CD4-positive, alpha-beta memory T cell (primary cell): ENCODE measurements around the gene GP1BB. TPM values are rescaled to one million over a fixed set of nuclear protein-coding genes. Genes with fewer than 3 reads are reported as not detected.
"Not testable (repeated sequence)": the region's sequence is repeated elsewhere in the genome, so short reads cannot be mapped to it uniquely, and the experiment has no call there.

Source experiments
- CTCF ChIA-PET: fragments of 350-600 bp; sonication (Branson Sonifier 250); formaldehyde crosslinking; loops from one replicate; lab custom pipeline; 2021; ENCODE audit warnings: inconsistent platforms; ENCODE audit not compliant: partially characterized antibody; lab: Charles Lee
- POLR2A ChIA-PET: fragments of 350-600 bp; sonication (Branson Sonifier 250); formaldehyde crosslinking; loops from one replicate; lab custom pipeline; 2021; ENCODE audit not compliant: partially characterized antibody; lab: Charles Lee
- DNase-seq, 5 donors: peaks; one replicate each; pipeline versions ENCODE4 v3.0.0 to v3.0.0-alpha.2; 2020 to 2022; ENCODE audit warnings: mixed read lengths in 1 of 5
- H3K27ac ChIP-seq: one replicate; pipeline ENCODE4 v1.7.0; 2013; ENCODE audit warnings: low read depth, low read length
- H3K27me3 ChIP-seq: 2 replicates; pipeline ENCODE4 v1.7.0; 2013; ENCODE audit warnings: mild to moderate bottlenecking, low read length, moderate library complexity; ENCODE audit not compliant: insufficient read depth
- H3K36me3 ChIP-seq: 2 replicates; pipeline ENCODE4 v1.7.0; 2013; ENCODE audit warnings: mild to moderate bottlenecking, low read length, moderate library complexity; ENCODE audit not compliant: insufficient read depth
- H3K4me1 ChIP-seq: 2 replicates; pipeline ENCODE4 v1.7.0; 2013; ENCODE audit warnings: mild to moderate bottlenecking, low read length, moderate library complexity; ENCODE audit not compliant: insufficient read depth
- H3K4me3 ChIP-seq, 2 donors: one replicate each; pipeline ENCODE4 v1.7.0; 2013; ENCODE audit warnings: low read length in 2 of 2, mild to moderate bottlenecking in 1 of 2
- H3K9me3 ChIP-seq, 2 donors: one replicate each; pipeline ENCODE4 v1.7.0; 2013; ENCODE audit warnings: low read length in 2 of 2, control low read depth in 1 of 2; ENCODE audit not compliant: control insufficient read depth in 1 of 2
- H3K27ac Mint-ChIP-seq, 7 donors: one replicate each; pipeline ENCODE4 v1.8.0; 2020 to 2021; ENCODE audit warnings: mixed read lengths in 7 of 7, mild to moderate bottlenecking in 6 of 7, inconsistent platforms in 3 of 7, moderate library complexity in 3 of 7
- H3K27me3 Mint-ChIP-seq, 2 donors: one replicate each; pipeline ENCODE4 v1.8.0; 2020 to 2021; ENCODE audit warnings: mixed read lengths in 2 of 2
- H3K36me3 Mint-ChIP-seq, 2 donors: one replicate each; pipeline ENCODE4 v1.8.0; 2020 to 2021; ENCODE audit warnings: mixed read lengths in 2 of 2, inconsistent platforms in 1 of 2, mild to moderate bottlenecking in 1 of 2
- H3K4me1 Mint-ChIP-seq, 4 donors: one replicate each; pipeline ENCODE4 v1.8.0; 2020 to 2021; ENCODE audit warnings: mixed read lengths in 4 of 4, mild to moderate bottlenecking in 1 of 4
- H3K4me3 Mint-ChIP-seq, 8 donors: one replicate each; pipeline ENCODE4 v1.8.0; 2020 to 2021; ENCODE audit warnings: mixed read lengths in 8 of 8, mild to moderate bottlenecking in 7 of 8, moderate library complexity in 6 of 8, inconsistent platforms in 3 of 8
- H3K9me3 Mint-ChIP-seq, 8 donors: one replicate each; pipeline ENCODE4 v1.8.0; 2020 to 2021; ENCODE audit warnings: mixed read lengths in 8 of 8, mild to moderate bottlenecking in 5 of 8, inconsistent platforms in 3 of 8, moderate library complexity in 1 of 8
- intact Hi-C: fragments of 100-400 bp; cut with micrococcal nuclease; formaldehyde crosslinking; loops from one replicate; pipeline ENCODE4 v1.15.1; 2023
- polyA plus RNA-seq, 2 donors: library from polyadenylated mRNA; unstranded; fragments of 300-500 nt; fragmentation: Illumina TruSeq; gene quantifications; one replicate each; pipeline ENCODE4 v1.2.3, GENCODE V29; 2021
- total RNA-seq, 2 experiments: library from RNA; stranded (reverse); gene quantifications; one replicate each; pipeline ENCODE4 v1.2.3, GENCODE V29; 2021

The GP1BB gene
- total and polyA plus RNA-seq, 4 experiments from 2014 or later: not detected

GRCh38 chr22:19694696-19695095, 28.6 kb upstream of the GP1BB start:
- Histone ChIP-seq H3K4me3 (no peak overlapping the region), H3K27me3 (no peaks in the 10 kb centered on the region), H3K36me3 (no peaks in the 10 kb centered on the region), H3K27ac (no peak overlapping the region), H3K4me1 (no peaks in the 10 kb centered on the region), H3K9me3 (no peaks in the 10 kb centered on the region)
- no peak overlapping the region for H3K4me3 Mint-ChIP-seq
- no peaks in the 10 kb centered on the region for H3K36me3 Mint-ChIP-seq
- intact Hi-C loops: no loop called here
- peaks cover 10% of the 10 kb centered on the region in 2 donors for H3K27me3 Mint-ChIP-seq
- CTCF ChIA-PET: interaction anchor here (0.7 kb wide), 1 partner anchor 413 kb away, joined by 3 read pairs; no protein-coding TSS in a partner anchor
- no peak for DNase-seq
- no peaks in the 10 kb centered on the region for H3K4me1 Mint-ChIP-seq
- no peak overlapping the region for H3K27ac Mint-ChIP-seq
- POLR2A ChIA-PET: no interaction called here
- no peaks in the 10 kb centered on the region for H3K9me3 Mint-ChIP-seq

GRCh38 chr22:19696504-19697276, 26.6 kb upstream of the GP1BB start:
- ChIA-PET CTCF (no interaction called here), POLR2A (no interaction called here)
- DNase-seq: no peak

GRCh38 chr22:19697871-19698270, 25.5 kb upstream of the GP1BB start:
- POLR2A ChIA-PET, H3K27me3 Mint-ChIP-seq, H3K9me3 Mint-ChIP-seq, H3K4me3 ChIP-seq, intact Hi-C loops, H3K36me3 Mint-ChIP-seq, H3K9me3 ChIP-seq, H3K4me1 Mint-ChIP-seq, CTCF ChIA-PET, H3K27ac ChIP-seq, H3K4me1 ChIP-seq, H3K27me3 ChIP-seq, DNase-seq, H3K4me3 Mint-ChIP-seq, H3K27ac Mint-ChIP-seq, H3K36me3 ChIP-seq: not testable (repeated sequence)

More at GRCh38 chr22:19696504-19697276, 26.6 kb upstream of the GP1BB start:
- no peaks in the 10 kb centered on the region for H3K27me3 ChIP-seq
- Mint-ChIP-seq H3K27me3 (peaks cover 6 to 8% of the 10 kb centered on the region in 2 donors), H3K9me3 (no peaks in the 10 kb centered on the region), H3K27ac (no peak overlapping the region), H3K4me3 (no peak overlapping the region), H3K4me1 (no peaks in the 10 kb centered on the region), H3K36me3 (no peaks in the 10 kb centered on the region)
- H3K9me3 ChIP-seq: no peaks in the 10 kb centered on the region
- no peaks in the 10 kb centered on the region for H3K36me3 ChIP-seq
- no peak overlapping the region for H3K4me3 ChIP-seq
- no peak overlapping the region for H3K27ac ChIP-seq
- no peaks in the 10 kb centered on the region for H3K4me1 ChIP-seq
- intact Hi-C loops: no loop called here

GRCh38 chr22:19700790-19701419, 22.4 kb upstream of the GP1BB start:
- H3K4me1 ChIP-seq: no peaks in the 10 kb centered on the region
- H3K36me3 Mint-ChIP-seq: no peaks in the 10 kb centered on the region
- no peaks in the 10 kb centered on the region for H3K9me3 Mint-ChIP-seq
- no peaks in the 10 kb centered on the region for H3K27me3 ChIP-seq
- H3K27me3 Mint-ChIP-seq: peaks cover 4 to 8% of the 10 kb centered on the region in 2 donors
- no peaks in the 10 kb centered on the region for H3K4me1 Mint-ChIP-seq
- ChIA-PET CTCF (no interaction called here), POLR2A (no interaction called here)
- H3K27ac ChIP-seq: no peak overlapping the region
- DNase-seq: no peak
- no peak overlapping the region for H3K4me3 Mint-ChIP-seq
- peak overlapping the region in 1 of 7 donors; percentile 4 for H3K27ac Mint-ChIP-seq
- no peaks in the 10 kb centered on the region for H3K9me3 ChIP-seq
- intact Hi-C loops: no loop called here
- no peaks in the 10 kb centered on the region for H3K36me3 ChIP-seq
- H3K4me3 ChIP-seq: no peak overlapping the region

- H3K4me1 ChIP-seq: no peaks in the 10 kb centered on the region
- Mint-ChIP-seq H3K27ac (no peak overlapping the region), H3K27me3 (peaks cover 0 to 4% of the 10 kb centered on the region in 2 donors), H3K4me1 (no peaks in the 10 kb centered on the region), H3K9me3 (no peaks in the 10 kb centered on the region), H3K36me3 (no peaks in the 10 kb centered on the region), H3K4me3 (no peak overlapping the region)
- no peak overlapping the region for H3K27ac ChIP-seq
- DNase-seq: no peak
- intact Hi-C loops: no loop called here
- POLR2A ChIA-PET: no interaction called here
- H3K9me3 ChIP-seq: no peaks in the 10 kb centered on the region
- no peaks in the 10 kb centered on the region for H3K27me3 ChIP-seq
- no peak overlapping the region for H3K4me3 ChIP-seq
- CTCF ChIA-PET: no interaction called here
- H3K36me3 ChIP-seq: no peaks in the 10 kb centered on the region
Measured at GRCh38 chr22:19701420-19702145, 21.8 kb upstream of the GP1BB start.

- ChIA-PET POLR2A (no interaction called here), CTCF (no interaction called here)
- Histone ChIP-seq H3K27ac (no peak overlapping the region), H3K4me1 (no peaks in the 10 kb centered on the region), H3K36me3 (no peaks in the 10 kb centered on the region), H3K9me3 (no peaks in the 10 kb centered on the region), H3K4me3 (no peak overlapping the region), H3K27me3 (no peaks in the 10 kb centered on the region)
- H3K36me3 Mint-ChIP-seq: no peaks in the 10 kb centered on the region
- no peak overlapping the region for H3K27ac Mint-ChIP-seq
- no peaks in the 10 kb centered on the region for H3K4me1 Mint-ChIP-seq
- intact Hi-C loops: no loop called here
- H3K27me3 Mint-ChIP-seq: peaks cover 0 to 3% of the 10 kb centered on the region in 2 donors
- no peak for DNase-seq
- H3K4me3 Mint-ChIP-seq: no peak overlapping the region
- no peaks in the 10 kb centered on the region for H3K9me3 Mint-ChIP-seq
Measured at GRCh38 chr22:19703869-19704268, 19.5 kb upstream of the GP1BB start.

GRCh38 chr22:19704355-19705015, 18.9 kb upstream of the GP1BB start:
- Histone ChIP-seq H3K27ac (no peak overlapping the region), H3K9me3 (no peaks in the 10 kb centered on the region), H3K4me1 (no peaks in the 10 kb centered on the region), H3K4me3 (no peak overlapping the region), H3K27me3 (no peaks in the 10 kb centered on the region), H3K36me3 (no peaks in the 10 kb centered on the region)
- intact Hi-C loops: no loop called here
- Mint-ChIP-seq H3K27ac (no peak overlapping the region), H3K27me3 (peaks cover 0 to 3% of the 10 kb centered on the region in 2 donors), H3K36me3 (no peaks in the 10 kb centered on the region), H3K4me1 (no peaks in the 10 kb centered on the region), H3K4me3 (no peak overlapping the region), H3K9me3 (no peaks in the 10 kb centered on the region)
- POLR2A ChIA-PET: no interaction called here
- CTCF ChIA-PET: no interaction called here
- DNase-seq: no peak
